ENCODE data around the gene IL13RA1.
"Not testable (repeated sequence)": the region's sequence is repeated elsewhere in the genome, so short reads cannot be mapped to it uniquely, and the experiment has no call there.

IL13RA1 gene

DNA sequence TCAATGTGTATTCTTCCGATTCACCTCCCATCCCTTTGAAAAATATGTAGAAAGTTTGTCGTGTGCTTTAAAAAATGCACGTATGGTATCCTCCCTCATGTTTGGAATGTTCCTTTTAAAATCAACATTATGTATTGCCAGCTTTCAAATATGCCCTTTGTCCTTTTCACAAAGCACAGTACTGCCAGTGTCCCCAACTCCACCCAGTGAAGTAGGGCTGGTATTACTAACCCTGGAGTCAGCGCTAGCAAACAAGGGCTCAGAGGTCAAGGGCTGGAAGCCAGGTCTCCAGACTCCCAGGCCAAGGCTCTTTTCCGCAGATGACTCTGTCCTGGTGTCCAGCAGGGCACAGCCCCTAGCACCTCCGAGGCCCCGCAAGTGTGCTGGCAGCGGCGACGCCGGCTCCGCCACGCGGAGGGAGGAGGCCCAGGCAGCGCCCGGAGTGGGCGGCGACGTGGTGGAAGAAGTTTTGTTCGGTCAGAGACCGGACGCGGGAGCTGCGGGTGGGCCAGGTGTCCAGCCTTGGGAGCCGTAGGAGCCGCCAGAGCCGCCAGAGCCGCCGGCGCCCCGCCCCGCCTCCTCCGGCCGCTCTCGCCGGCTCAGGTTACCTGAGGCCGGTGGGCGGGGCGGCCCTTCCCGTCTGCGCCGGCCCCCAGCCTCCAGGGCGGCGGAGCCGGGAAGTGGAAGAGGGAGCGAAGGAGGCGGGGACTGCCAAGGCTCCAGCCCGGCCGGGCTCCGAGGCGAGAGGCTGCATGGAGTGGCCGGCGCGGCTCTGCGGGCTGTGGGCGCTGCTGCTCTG, at the start of gene IL13RA1:
TSS of gene IL13RA1 (plus strand) at position 720 of the 799 bp plus-strand sequence. CDS start at position 753, 33 bp downstream.
- FAIRE-seq: no peak

DNA sequence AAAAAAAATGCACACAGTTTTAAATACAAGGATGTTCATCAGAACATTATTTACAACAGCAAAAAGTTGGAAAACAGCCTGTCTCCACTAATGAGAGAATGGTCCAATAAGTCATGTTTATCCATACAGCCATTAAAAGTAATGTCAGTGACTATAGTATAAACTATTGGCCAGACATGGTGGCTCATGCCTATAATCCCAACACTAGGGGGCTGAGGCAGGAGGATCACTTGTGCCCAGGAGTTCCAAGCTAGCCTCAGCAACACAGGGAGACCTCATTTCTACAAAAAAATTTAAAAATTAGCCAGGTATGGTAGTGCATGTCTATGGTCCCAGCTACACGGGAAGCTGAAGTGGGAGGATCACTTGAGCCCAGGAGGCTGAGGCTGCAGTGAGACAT, 48.1 kb upstream of the IL13RA1 start:
- DNase-seq (ENCODE audit: insufficient read length, low spot score): no peak

More for the DNA sequence above, at the start of gene IL13RA1:
- peak; percentile 56 for DNase-seq (ENCODE audit: insufficient read length, low spot score)

DNA sequence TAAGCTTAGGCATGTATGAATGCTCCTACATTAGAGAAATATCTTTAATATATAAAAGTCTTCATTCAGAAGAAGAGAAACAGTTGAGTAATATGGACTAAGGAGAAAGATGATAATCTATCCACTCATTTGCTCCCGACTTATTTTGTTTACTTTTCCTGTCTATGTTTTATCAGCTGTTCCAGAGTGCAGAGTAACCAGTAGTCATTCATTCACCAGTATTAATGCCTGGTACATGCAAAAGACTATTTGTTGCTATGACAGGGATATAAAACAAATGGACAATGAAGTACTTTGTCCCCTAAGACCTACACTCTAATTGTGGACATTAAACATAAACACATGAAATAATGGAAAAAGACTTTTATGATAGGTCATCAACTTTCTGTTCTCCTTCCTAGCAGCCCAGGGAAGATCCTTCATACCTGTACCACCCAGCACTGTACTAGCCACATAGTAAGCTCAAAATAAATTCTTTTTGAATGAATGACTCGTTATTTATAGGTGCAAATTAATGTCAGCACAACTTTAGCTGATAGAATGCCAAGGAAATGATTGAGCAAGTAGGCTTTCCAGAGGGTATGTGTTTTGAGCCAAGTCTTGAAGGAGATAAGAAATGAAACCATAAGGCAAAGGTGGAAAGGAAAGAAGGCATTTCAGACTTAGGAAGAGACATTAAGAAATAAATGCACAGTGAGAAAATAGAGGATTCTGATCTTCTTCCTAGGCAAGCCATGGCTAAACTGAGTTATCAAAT, 45.0 kb upstream of the IL13RA1 start:
- FAIRE-seq: no peak
- DNase-seq (ENCODE audit: insufficient read length, low spot score): no peak

More for the DNA sequence above, 48.1 kb upstream of the IL13RA1 start:
- FAIRE-seq: no peak

- FAIRE-seq (no peak), DNase-seq (ENCODE audit: insufficient read length, low spot score) (no peak)
Measured at GRCh38 chrX:118685393-118685792, 42.0 kb upstream of the IL13RA1 start.

DNA sequence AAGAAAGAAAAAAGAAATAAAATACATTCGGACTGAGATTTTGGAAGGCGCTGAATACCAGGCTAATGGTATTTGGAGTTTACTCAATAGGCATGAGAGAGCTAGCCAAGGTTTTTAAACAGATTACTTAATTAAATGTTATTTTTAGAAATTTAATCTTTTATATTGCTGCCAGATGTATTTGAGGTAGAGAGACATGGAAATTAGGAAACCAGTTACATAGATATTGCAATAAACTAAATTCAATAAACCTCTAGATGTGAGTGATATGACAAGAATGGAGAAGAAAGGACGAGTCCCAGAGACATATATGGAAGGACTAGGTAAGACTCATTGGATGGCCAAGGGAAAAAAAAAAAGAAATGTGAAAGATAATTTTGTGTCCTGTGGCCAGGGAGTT, 38.5 kb upstream of the IL13RA1 start:
- no peak for FAIRE-seq

GRCh38 chrX:118693843-118694242, 33.6 kb upstream of the IL13RA1 start:
- DNase-seq (ENCODE audit: insufficient read length, low spot score) (no peak), FAIRE-seq (no peak)

More for the DNA sequence above, 38.5 kb upstream of the IL13RA1 start:
- DNase-seq (ENCODE audit: insufficient read length, low spot score): no peak

DNA sequence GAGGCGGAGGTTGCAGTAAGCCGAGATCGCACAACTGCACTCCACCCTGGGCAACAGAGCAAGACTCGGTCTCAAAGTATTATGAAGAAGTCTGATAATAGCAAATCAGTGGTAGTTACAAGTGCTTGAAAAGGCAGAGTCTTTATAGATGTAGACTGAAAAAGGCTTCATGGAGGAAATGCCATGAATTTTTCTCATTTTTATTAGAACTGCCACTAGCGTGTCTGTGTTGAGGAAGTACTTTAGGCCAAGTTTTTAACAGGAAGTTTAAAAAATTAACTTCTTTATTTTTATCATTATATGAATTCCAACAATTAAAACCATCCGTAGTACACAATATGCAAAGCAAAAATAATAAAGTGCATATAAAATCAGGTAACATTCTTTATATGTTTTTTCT, 32.8 kb upstream of the IL13RA1 start:
- FAIRE-seq: no peak
- DNase-seq (ENCODE audit: insufficient read length, low spot score): no peak

GRCh38 chrX:118698516-118699170, 28.8 kb upstream of the IL13RA1 start:
- DNase-seq (ENCODE audit: insufficient read length, low spot score): no peak

DNA sequence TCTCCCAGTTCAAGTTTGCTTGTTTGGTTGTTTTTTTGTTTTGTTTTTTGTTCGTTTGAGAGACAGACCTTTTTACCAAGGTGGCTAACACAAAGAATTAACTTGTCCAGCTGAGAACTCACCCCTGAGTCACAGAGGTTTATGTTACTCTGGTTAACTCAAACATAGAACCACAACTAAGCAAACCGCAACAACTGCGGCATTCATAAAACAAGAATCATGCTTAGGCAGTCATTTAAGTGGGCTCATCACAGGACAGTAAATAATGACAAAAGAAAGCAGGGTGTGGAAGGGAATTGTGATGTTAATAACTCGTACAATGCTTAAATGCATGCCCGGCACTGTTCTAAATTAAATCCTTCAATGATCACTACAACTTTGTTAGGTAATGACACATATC, 24.7 kb upstream of the IL13RA1 start:
- DNase-seq (ENCODE audit: insufficient read length, low spot score) (no peak), FAIRE-seq (no peak)

More at GRCh38 chrX:118698516-118699170, 28.8 kb upstream of the IL13RA1 start:
- FAIRE-seq: no peak

- FAIRE-seq (no peak), DNase-seq (ENCODE audit: insufficient read length, low spot score) (no peak)
Measured at GRCh38 chrX:118706681-118707080, 20.7 kb upstream of the IL13RA1 start.

DNA sequence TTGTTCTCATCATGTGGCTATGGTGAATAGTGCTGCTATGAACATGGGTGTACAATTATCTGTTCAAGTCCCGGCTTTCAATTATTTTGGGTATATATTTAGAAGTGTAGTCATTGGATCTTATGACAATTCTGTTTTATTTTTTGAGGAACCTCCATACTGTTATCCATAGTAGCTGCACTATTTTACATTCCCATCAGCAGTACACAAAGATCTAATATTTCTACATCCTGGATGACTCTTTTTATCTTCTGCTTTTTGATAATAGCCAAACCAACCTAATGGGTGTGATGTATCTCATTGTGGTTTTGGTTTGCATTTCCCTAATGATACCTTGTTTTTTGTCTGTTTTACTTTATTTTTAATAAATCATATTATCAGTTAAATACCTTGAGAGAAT, 12.9 kb upstream of the IL13RA1 start:
- no peak for DNase-seq (ENCODE audit: insufficient read length, low spot score)
- no peak for FAIRE-seq

- not testable (repeated sequence) for FAIRE-seq; DNase-seq (ENCODE audit: insufficient read length, low spot score)
Measured at GRCh38 chrX:118715917-118716316, 11.5 kb upstream of the IL13RA1 start.

DNA sequence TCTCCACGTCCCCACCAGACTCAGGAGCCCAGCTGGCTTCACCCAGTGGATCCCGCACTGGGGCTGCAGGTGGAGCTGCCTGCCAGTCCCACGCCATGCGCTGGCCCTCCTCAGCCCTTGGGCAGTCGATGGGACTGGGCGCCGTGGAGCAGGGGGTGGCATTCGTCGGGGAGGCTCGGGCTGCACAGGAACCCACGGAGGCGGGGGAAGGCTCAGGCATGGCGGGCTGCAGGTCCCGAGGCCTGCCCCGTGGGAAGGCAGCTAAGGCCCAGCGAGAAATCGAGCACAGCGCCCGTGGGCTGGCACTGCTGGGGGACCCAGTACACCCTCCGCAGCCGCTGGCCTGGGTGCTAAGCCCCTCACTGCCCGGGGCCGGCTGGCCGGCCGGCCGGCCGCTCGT, 10.6 kb upstream of the IL13RA1 start:
- DNase-seq (ENCODE audit: insufficient read length, low spot score); FAIRE-seq: not testable (repeated sequence)

DNA sequence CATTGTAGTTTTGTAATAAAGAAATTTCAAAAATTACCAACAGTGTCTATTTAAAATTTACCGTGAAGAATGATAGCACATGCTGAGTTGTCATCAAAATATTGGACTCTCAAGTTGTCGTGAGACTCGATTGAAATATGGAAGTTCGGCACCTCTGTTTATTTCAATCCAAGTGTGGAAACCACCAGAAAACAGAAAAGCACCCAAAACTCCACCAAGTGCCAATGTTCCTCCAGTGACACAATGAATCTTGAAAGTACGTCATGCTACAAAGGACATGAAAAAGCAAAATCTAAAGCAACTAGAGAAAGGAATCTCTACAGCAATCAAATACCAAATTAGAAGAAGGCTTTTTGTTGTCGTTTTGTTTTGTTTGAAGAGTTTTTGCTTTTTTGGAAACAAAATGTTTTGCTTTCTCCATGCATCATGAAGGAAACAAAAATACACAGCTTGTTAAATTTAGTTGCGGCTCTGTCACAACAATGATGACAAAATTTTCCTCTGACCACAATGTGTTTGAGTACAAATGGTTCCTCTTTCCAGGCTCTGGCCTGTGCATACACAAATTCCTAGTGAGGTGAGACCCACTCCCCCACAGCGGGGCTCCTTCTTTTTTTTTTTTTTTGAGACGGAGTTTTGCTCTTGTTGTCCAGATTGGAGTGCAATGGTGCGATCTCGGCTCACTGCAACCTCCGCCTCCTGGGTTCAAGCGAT, 9.6 kb upstream of the IL13RA1 start:
- DNase-seq (ENCODE audit: insufficient read length, low spot score) (no peak), FAIRE-seq (no peak)

DNA sequence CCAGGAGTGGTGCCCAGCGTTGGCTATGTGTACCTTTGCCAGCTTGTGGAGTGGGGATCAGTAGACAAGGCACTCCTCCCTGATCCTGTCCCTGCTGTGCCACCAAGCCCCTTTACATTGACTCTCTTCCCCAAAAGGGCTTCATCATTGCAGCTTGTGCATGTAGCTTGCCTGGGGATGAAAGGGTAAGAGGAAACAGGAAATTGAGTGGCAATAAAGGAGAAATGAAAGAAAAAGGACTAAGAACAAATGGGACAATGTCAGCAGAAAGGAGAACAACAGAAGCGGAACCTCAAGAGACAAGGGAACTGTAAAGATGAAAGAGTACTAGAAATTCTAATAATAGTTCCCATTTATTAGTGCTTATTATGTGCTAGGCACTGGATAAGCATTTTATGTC, 8.7 kb upstream of the IL13RA1 start:
- FAIRE-seq: no peak
- DNase-seq (ENCODE audit: insufficient read length, low spot score): no peak

- DNase-seq (ENCODE audit: insufficient read length, low spot score) (no peak), FAIRE-seq (no peak)
Measured at GRCh38 chrX:118720058-118720707, 7.2 kb upstream of the IL13RA1 start.

- no peak for DNase-seq (ENCODE audit: insufficient read length, low spot score)
- no peak for FAIRE-seq
Measured at GRCh38 chrX:118723376-118723775, 4.0 kb upstream of the IL13RA1 start.

DNA sequence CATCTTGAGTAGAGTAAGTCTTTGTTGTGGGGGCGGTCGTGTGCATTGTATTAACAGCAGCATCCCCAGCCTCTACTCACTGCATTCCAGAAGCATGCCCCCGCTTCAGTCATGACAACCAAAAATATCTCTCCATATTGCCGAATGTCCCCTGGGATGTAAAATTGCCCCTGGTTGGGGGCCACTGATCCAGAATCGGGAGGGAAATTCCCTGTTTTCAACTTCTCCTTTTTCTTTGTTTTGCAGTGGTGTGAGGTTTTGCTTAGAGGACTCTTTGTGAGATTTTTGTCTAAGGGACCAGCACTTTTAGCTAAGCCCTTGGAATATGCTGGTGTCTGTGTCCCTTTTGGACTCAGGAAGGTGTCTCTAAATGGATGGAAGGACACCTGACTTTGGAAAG, 3.0 kb upstream of the IL13RA1 start:
- DNase-seq (ENCODE audit: insufficient read length, low spot score) (no peak), FAIRE-seq (no peak)

DNA sequence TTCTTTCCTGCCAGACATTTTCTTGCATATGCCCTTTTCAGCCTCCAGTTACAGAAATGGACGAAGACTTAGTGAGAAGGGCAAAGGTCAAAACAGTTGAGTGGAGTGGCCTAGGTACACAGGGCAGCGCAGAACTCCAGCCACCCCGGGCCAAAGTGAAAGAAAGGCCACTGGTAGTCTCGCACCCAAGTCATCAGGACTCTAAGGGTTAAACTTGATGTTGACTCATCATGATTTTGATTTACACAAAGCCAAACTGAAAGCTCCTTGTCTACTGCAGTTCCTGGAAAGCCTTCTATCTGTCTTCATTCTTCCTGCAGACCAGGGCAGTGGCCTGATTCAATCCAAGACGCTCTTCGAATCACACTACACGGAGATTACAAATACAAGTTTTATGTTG, 2.6 kb upstream of the IL13RA1 start:
- DNase-seq (ENCODE audit: insufficient read length, low spot score) (no peak), FAIRE-seq (no peak)

DNA sequence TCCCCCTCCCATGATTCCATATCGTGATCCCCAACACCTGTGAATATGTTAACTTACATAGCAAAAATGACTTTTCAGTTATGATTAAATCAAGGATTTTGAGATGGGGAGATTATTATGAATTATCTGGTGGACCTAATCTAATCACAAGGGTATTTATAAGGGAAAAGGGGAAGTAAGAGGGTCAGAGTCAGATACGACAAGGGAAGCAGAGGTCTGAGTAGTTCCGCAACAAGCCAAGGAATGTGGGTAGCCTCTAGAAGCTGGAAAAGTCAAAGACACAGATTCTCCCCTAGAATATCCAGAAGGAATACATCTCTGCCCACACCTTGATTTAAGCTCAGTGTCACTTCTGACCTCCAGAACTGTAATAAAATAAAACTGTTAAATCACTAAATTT, 1.0 kb upstream of the IL13RA1 start:
- FAIRE-seq (no peak), DNase-seq (ENCODE audit: insufficient read length, low spot score) (no peak)
